ENCODE measurements around the gene SYT5.
A peak's percentile ranks its signal among the peaks of the same experiment; 100 is the strongest.
"Not testable (repeated sequence)": the region's sequence is repeated elsewhere in the genome, so short reads cannot be mapped to it uniquely, and the experiment has no call there.

The SYT5 gene

DNA sequence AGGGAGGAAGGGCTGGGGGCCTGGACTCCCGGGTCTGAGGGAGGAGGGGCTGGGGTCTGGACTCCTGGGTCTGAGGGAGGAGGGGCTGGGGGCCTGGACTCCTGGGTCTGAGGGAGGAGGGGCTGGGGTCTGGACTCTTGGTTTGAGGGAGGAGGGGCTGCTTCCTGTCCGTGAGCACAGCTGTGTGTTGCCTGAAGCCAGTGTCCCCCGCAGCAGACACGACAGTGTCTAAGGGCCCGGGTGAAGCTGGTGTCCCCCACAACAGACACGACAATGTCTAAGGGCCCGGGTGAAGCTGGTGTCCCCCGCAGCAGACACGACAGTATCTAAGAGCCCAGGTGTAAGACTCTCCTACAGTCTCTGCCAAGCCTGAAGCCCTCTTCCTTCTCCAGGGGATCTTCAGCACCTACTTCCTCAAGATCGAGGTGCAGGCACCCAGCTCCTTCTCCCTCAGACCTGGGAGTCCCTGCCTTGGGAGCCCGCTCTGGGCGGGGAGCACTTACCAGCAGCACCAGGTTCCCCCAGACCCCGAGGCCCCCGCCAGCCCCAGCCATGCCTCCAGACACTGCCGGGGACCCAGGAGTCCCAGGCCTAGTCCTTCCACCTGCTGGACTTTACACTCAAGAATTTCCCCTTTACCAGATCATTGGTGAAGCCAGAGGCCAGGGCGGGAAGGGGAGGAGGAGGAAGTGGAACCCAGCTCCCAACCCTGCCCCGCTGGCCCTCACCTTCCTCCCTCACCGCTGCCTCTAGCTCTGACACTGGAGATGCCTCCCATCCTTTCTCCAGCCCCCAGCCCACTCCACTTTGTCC, 29.0 kb upstream of the SYT5 start, which contains the start of gene PTPRH:
Gene PTPRH (minus strand): TSS at position 622 of the 813 bp plus-strand sequence. CDS start 68 bp downstream, at position 554.
- DNase-seq (ENCODE audit: low spot score): no peak

DNA sequence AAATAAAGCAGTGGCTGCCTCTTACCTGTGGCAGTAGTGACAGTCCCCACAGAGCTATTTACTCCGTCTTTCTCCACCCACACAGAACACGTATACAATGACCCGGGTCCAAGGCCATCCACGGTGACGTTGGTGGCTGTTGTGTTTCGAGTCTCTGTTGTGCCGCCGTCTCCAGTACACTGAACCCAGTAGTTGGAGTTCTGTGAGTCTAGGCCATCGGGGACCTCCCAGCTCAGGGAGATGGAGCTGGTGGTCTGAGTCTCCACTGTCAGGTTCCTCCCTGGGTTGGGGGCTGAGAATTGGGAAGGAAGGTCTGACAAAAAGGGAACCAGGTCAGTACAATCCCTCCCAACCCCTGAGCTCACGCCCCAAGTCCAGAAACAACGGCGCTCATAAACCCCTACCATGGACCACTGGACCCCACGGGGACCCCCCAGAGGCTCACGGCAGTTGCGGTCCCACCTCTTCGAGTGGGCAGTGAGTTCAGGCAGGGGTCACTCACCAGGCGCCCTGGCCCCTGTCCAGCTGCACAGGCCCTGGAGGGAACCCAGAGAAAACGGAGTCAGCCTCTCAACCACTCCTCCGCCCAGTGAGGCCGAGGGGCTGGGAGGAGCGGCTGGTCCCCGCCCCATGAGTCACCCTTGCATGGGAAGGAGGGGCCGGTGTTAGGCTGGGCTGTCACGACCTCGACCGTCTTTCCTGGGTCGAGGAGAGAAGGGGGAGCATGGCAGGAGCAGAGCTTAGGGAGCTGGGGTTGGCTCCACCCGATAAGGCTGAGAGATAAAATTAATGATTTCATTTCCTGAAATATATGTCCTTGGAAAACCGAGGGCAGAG, 26.8 kb upstream of the SYT5 start:
- DNase-seq (ENCODE audit: low spot score): peak; percentile 87

DNA sequence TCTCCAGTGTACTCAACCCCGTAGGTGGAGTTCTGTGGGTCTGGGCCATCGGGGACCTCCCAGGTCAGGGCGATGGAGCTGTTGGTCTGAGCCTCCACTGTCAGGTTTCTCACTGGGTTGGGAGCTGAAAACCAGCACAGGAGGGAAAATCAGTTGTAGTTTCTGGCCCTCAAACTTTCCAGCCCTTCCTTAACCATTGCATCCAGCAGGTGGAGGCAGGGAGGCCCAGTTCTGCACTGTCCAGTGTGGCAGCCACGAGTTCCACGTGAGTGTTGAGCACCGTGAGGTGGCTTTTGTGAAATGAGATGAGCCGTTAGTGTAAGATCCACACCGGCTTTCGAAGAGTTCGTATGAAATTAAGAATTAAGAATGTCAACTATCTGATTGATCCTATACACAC, 22.1 kb upstream of the SYT5 start:
- DNase-seq (ENCODE audit: low spot score): not testable (repeated sequence)

DNA sequence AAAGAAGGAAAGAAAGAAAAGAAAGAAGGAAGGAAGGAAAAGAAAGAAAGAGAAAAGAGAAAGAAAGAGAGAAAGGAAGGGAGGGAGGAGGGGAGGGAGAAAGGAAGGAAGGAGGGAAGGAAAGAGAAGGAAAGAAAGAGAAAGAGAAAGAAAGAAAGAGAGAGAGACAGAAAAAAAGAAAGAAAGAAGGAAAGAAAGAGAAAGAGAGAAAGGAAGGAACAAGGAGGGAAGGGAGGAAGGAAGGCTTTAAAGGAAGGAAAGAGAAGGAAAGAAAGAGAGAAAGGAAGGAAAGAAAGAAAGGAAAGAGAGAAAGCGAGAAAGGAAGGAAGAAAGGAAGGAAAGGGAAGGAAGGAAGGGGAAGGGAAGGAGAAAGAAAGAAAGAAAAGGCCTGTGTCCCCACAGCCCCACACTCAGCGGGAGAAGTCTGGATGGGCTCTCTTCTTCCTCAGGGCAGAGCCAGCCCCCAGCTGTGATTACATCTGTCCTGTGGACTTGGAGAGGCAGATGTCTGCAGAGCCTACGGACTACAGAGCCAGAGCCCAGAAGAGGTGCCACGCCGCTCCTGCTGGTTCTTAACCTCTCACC, 19.6 kb upstream of the SYT5 start:
- no peak for DNase-seq (ENCODE audit: low spot score)

DNA sequence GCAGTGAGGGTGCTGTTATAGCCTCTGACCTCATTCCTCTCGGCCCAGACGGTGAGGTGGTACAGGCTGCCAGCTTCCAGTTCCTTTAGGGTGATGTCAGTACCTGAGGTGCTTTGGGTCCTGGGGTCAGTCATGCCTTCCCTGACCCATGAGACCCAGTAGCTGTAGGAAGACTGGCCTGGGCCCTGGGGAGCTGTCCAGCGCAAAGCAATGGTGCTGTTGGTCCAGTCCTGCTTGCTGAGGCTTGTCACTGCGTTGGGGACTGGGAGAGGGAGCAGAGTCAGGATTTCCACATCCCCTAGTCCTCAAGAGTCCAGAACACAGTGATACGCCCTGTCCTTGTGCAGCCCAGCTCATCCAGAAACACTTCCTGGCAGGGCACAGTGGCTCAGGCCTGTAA, 18.6 kb upstream of the SYT5 start:
- DNase-seq (ENCODE audit: low spot score): no peak

DNA sequence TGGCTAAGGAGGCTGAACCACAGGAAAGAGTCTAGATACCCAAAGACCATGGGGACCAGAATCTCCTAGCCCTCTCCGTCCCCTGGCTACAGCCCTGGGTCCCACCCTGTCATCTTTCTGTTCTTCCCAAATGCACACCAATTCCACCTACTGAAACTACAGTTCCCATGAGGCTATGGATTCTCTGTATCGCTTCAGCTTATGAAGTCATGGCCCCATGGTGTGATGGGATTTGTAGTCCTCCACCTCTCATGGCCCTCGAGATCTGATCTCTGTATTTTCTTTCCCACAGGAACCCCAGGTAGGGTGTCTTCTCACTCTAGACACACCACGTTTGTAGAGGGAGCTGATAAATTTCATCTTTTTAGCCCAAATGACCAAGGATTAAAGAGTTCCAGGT, 17.4 kb upstream of the SYT5 start:
- peak; percentile 63 for DNase-seq (ENCODE audit: low spot score)

- peak; percentile 54 for DNase-seq (ENCODE audit: low spot score)
Measured at GRCh38 chr19:55196803-55197202, 16.7 kb upstream of the SYT5 start.

- no peak for DNase-seq (ENCODE audit: low spot score)
Measured at GRCh38 chr19:55193481-55193880, 13.4 kb upstream of the SYT5 start.

GRCh38 chr19:55189403-55189835, 9.3 kb upstream of the SYT5 start:
- peak; percentile 96 for DNase-seq (ENCODE audit: low spot score)

- no peak for DNase-seq (ENCODE audit: low spot score)
Measured at GRCh38 chr19:55188625-55189024, 8.5 kb upstream of the SYT5 start.

- no peak for DNase-seq (ENCODE audit: low spot score)
Measured at GRCh38 chr19:55186080-55186479, 6.0 kb upstream of the SYT5 start.

DNA sequence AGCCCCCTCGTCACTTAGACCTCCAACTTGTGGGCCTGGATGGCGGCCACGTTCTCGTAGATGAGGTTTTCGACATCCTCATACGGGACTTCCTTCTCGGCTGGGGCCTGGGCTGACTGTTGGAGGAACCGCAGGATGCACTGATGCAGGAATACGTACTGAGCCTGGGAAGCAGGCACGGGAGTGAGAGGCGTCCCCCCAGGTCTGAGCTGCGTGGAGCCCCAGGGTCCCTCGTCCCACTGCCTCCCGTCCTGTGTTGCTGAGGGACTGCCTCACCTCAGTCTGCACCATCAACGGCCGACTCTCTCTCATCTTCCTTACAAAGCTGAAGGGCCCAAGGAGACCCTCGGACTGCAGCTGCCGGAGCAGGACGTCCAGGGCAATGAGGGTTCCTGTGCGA, 1.7 kb upstream of the SYT5 start:
- no peak for DNase-seq (ENCODE audit: low spot score)

GRCh38 chr19:55178781-55179599, 1.1 kb downstream of the SYT5 start:
- no peak for DNase-seq (ENCODE audit: low spot score)

- peak; percentile 40 for DNase-seq (ENCODE audit: low spot score)
Measured at GRCh38 chr19:55176076-55176475, 4.0 kb downstream of the SYT5 start.

DNA sequence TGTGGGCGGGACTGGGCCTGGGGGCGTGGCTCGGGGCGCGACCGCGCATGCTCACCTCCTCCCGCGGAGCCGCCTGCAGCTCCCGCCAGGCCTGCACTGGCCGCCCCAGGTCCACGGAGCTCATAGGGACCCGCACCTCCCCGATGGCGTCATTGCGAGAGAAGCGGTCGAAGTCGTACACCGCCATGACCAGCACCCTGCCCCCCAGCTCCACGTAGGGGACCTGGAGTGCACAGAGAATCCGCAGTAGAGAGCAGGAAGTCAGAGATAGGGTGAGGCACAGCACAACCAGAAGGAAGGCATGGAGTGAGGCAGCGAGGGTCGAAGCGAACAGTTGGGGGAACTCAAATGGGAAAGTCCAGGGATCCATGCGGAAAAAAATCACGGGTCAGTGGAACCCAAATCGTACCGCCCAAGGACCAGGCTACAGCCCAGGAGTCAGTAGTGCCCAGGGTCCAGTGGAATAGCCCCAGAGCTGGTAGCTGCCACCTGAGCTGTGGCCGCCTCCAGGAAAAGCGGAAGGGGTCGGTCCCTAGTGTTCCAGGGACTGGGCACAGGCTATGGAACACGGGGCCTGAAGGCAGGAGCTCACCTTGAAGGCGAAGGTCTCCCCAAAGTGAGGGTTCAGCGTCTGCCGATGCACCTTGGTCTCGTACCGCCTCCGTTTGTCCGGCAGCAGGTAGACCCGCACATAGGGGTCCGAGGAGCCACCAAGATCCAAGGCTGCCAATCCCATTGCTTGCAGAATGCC, 4.8 kb downstream of the SYT5 start:
- DNase-seq (ENCODE audit: low spot score): no peak

DNA sequence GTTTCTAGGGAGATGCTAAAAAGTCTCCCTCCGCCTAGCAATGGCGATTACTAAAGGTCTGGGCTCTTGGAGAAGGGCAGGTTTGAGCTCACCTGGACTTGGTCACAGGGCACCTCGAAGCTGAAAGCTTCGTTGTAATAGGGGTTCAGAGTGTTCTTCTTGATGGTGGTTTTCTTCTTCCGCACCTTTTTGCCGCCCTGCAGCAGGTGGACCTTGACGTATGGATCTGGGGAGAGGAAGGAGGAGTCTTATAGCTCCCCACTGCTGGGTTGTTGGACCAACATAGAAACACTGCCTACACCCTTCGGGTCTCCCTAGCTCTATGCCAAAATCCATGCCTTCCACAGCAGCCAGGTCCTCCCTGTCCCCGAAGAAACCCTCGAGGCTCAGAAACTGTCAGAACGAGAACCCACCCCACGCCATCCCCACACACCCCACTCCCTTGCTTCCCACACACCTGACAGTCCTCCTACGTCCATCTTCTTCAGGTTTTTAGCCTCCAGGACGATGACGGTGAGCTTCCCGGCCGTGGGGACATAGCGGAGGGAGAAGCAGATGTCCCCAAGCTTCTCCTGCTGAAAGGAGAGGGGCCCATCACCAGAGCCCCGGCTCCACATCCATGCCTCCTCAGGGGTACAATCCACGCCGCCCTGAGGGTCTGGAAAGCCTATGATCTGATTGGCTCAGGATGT, 5.5 kb downstream of the SYT5 start:
- DNase-seq (ENCODE audit: low spot score): no peak

DNA sequence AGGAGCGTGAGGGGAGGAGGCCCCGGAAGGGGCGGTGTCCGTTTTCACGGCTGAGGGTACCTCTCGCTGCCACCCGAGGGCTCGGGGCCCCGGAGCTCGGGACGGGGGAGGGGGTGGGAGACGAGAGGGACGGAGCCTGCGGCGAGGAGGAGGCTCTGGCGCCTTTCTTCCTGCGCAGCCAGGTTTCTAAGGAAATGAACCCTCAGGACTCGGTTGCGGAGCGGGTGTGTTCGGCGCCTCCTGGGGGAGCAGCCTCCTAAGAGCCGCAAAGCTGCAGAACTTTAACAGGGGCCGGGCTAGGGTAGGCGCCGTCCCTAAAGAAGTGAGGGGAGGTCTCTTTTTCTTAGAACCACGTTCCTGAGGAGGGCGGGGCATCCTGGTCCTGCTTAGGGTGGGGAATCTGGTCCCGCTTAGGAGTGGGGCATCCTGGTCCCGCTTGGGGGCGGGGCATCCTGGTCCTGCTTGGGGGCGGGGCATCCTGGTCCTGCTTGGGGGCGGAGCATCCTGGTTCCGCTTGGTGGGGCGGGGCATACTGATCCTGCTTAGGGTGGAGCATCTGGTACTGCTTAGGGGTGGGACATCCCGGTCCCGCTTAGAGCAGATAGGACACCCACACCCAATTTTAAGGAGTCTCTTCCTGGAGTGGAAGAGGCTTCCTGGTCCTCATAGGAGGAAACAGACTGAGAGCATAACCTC, 6.2 kb downstream of the SYT5 start:
- DNase-seq (ENCODE audit: low spot score): no peak

- no peak for DNase-seq (ENCODE audit: low spot score)
Measured at GRCh38 chr19:55173186-55173713, 6.8 kb downstream of the SYT5 start.

DNA sequence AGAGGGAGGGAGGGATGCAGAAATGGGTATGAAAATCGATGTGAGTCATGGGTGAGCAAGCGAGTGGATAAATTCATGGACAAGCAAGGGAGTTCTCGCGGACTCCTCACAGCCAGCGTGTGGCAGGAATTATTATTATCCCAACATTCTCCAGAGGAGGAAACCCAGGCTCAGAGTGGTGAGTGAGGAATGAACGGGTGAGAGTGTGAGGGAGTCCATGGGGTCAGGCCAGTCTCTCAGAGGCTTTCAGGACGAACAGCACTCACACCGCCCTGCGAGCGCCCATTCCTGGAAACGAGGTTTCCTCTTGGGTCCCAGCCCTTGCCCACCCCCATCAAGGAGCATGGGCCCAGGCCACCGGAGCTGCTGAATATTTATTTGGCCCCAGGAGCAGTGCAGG, 7.3 kb downstream of the SYT5 start:
- peak; percentile 51 for DNase-seq (ENCODE audit: low spot score)

DNA sequence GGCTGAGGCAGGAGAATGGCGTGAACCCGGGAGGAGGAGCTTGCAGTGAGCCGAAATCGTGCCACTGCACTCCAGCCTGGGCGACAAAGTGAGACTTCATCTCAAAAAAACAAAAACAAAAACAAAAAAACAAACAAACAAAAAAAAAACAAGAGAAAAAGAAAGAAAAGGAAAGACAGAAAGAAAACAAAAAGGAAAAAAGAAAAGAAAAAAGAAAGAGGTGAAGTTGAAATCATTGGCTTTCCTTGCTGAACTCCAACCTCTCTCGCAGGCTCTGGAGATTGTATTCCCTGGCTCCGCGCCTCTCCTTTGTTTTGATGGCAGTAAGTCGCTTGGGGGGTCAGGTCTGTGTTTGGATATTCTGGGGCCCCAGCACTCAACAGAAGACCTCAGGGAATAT, 7.8 kb downstream of the SYT5 start:
- DNase-seq (ENCODE audit: low spot score): not testable (repeated sequence)

All from RKO (cell line).